HK-2 (cell line): ENCODE results near the gene RPL12.

ENCODE experiments used
- DNase-seq: peaks from one replicate; pipeline ENCODE4 v3.0.0-alpha.2; 2018; ENCODE audit not compliant: unreplicated experiment

The RPL12 gene

DNA sequence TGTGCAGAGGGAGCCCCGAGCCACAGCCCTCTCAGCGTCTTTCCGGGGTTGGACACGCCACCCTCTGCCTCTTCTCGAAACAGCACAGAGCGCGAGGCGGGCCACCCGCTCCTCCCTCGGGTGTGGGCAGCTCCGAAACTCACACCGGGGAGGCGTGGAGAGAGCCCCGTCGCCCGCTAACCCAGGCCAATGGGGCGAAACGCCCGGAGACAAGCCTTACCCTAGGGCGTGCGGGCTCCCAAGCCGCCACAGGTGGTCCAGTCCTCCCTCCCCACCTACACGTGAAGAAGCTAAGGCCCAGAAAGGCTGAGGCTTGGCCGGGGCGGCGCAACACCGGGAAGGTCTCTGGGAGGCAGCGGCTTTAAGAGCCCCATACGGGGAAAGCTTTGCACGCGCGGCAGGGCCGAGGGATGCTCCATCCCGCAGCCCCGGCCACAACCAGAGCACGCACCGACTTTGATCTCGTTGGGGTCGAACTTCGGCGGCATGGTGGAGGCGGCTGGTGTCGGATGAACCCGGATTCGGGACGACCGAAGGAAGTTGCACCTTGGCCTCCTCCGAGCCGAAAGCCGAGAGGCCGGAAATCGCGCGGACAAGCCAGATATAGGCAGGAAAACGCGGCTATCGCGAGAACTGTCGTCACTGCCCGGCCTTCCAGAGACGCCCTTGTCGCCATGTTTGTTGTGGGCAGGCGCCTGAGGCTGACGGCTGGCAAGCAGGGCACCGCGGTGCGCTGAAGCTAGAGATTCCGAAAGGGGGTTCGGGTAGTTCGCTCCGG, at the start of gene RPL12, which contains the start of gene LRSAM1:
RPL12 (minus strand) TSS at position 577 of the 778 bp plus-strand sequence; CDS start at position 488, 89 bp downstream.
LRSAM1 (plus strand) TSS at position 681 of the 778 bp plus-strand sequence. CDS start 3,018 bp downstream, outside the sequence.
- DNase-seq: peak; percentile 98

DNA sequence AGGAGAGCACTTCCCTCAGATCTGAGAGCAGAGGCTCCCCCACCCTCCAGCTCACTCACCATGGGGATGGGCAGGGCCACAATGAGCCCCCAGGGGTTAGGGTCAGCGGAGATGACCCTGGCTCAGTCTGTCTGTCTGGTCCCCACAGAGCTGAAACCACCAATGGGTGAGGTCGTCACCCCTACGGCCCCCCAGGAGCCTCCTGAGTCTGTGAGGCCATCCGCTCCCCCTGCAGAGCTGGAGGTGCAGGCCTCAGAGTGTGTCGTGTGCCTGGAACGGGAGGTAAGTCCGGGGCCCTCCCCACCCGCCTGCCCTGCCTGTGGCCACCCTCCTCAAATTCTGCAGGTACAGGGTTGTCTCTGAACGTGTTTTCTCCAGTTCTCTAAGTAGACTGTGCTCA, 49.7 kb upstream of the RPL12 start:
- no peak for DNase-seq

DNA sequence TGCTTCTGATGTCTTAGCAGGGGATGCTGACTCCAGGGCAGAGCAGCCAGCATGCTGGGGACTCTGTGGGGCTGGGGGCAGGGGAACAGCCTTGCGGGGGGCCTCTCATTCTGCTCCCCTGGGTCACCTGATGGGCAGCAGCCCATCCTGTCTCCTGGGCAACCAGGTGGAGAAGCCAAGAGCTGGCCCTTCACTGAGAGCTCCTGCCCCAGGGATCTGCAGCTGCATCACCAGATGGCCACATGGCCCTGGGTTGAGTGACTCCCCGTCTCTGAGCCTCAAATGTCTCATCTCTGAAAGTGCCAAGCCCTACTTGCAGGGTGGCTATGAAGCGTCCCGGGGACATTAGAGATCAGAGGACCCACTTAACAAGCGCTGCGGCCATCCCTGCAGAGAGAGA, 49.2 kb upstream of the RPL12 start:
- DNase-seq: no peak

DNA sequence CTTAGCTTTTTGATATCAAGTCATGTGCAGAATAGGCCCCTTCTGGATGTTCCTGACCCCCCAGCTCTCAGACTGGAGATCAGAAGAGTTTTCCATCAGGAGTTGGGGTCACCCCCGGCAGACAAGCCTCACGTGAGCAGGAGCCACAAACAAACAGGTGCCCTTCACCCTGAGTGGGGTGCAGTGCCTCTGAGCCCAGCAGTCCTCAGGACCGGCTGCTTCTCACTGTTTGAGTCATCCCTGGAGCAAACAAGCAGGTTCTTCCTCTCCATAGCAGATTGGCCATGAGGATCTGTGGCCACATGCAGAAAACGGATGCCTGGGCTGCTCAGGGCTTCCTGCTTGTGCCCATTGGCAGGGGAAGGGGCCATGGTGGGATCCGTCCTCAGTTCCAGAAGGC, 47.1 kb upstream of the RPL12 start:
- DNase-seq: no peak

DNA sequence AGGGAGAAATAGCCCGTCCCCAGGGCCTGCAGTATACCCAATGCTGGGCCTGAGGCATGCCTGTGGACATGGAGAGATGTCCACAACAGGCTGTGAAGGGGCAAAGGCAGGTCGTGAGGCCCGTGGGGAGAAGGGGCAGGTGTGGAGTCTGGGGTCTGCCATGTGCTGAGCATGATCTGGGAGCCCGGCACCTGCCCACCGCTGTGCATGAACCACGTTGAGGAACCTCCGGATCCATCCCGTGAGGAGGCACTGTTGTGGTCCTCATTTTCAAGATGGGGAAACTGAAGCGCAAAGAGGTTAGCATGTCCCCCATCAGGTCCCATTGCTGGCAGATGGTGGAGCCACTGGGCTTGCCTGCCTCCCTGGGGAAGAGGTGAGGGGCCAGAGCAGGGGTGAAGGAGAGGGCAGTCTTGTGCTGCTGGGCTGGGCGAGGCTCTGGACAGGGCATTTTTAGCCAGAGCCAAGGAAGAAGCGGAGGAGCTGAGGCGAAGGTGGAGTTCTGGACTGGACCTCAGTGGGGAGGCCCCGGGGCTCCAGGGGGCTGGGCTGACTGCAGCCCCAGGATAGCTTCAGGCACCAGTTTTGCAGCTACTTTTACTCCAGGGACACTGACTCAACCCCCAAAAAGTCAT, 46.6 kb upstream of the RPL12 start:
- no peak for DNase-seq

DNA sequence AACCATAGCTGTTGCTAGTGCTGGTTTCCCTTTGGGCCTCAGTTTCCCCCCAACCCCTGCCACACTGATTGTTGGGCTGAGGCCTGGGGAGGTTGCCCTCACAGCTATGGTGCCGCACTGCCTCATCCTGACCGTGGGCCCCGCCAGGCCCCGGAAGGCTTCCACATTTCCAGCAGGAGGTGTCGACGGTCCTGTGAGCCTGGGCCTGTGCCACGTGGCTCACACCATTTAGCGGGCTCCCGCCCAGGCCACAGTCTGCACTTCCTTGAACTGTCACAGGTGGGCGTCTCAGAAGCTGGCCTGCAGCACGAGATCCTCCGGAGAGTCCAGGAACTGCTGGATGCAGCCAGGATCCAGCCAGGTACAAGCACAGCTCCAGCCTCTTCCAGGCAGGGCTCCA, 45.8 kb upstream of the RPL12 start:
- DNase-seq: no peak

DNA sequence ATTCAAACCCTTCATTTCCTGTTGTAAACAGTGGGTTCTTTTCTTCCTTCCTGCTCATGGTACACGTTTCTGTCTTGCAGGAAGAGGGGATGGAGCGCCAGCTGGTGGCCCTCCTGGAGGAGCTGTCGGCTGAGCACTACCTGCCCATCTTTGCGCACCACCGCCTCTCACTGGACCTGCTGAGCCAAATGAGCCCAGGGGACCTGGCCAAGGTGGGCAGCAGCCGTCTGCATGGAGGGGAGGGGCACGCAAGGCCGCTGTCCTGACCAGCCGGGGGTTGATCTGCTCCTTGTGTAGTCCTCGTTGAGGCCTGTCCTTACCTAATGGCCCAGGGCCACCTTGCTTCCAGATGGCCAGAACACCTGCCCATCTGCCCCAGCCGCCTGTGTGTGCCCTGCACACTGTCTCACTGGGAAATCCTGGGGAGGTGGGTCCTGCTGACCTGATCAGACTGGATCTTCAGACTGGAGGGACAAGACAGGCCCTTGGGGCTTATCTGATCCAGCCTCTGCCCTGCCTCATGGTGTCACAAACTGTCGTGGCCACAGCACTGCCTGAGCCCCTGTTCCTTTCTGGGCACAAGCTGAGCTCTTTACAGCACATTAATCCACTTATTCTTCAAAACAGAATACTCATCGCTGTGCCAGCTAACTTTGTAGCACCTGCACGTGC, 44.8 kb upstream of the RPL12 start:
- DNase-seq: no peak

DNA sequence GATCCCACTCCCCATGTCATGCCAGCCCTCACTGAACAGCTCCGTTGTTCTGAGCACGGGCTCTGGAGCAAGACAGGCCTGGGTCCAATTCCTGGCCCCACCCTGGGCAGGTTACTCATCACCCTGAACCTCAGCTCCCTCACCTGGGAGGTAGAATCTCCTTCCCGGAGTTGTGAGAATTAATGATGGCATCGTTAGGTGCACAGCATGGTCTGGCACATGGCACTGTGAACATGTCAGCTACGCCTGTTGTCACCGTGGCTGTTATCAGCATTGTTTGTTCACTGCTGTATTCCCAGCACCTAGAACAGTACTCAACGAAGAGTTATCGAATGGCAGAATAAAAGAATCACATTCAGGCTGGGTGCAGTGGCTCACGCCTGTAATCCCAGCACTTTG, 43.1 kb upstream of the RPL12 start:
- DNase-seq: no peak

DNA sequence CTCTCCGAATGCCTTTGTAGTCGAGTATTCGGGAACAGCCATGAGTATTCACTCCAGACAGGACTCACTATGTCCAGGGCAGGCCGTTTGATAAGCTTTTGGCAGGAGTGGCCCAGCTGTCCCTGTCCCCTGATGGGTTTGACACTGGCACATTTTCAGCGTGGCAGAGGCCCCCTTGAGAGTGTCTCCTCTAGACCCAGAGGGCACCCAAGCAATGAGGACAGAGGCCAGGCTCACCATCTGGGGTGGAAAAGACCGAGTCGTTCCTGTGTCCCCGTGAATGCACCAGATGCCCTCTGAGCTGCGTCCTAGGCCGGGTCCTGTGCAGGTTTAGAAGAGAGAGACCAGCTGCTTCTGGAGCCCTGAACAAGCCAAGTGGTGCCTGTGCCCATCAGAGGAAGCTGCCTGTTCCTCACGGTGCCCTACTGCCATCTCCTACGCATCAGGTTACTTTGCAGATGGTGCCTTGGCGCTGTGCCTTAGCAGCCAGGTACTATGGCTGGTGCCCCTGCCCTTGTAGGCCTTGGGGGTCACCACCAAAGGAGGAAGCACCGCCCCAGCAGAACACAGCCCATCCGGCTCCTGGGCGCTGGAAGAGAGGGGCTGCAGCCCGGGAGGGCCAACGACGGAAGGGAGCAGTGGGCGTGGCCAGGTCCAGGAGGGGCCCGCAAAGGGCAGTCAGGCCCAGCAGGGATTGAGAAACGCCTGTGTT, 42.5 kb upstream of the RPL12 start:
- no peak for DNase-seq

DNA sequence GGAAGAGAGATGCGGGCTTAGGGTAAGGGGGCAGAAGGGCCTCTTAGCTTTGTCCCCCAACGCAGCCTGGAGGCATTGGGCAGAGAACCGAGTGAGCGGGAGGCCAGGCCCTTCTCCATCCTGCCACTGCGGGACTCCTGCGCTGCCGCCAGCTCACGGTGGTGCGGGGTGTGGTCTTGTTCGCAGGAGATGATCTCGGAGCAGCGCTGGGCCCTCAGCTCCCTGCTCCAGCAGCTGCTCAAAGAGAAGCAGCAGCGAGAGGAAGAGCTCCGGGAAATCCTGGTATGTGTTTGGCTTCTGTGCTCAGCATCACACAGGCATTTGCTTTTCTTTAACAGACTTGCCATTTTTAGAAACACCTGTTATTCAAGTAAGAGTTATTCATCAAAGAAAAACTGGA, 41.4 kb upstream of the RPL12 start:
- DNase-seq: no peak

DNA sequence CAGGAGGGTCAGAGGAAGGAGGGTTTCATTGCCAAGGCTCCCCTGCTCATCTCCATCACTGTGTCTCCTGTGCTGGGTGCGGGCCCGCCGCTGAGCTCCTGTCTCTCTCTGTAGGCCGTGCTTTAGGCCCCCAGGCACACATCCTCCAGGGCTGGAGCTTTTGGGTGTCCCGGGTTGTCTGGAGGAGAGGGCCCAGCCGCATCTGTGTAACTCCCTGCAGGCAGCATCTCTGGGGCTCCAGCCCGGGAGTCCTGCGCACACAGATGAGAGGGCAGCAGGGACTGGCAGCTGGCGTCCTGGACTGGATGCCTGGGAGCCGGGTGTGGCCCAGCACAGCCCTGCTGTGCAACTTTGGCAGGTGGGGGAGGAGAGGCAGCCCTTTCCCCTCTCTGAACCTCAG, 40.3 kb upstream of the RPL12 start:
- DNase-seq: no peak

DNA sequence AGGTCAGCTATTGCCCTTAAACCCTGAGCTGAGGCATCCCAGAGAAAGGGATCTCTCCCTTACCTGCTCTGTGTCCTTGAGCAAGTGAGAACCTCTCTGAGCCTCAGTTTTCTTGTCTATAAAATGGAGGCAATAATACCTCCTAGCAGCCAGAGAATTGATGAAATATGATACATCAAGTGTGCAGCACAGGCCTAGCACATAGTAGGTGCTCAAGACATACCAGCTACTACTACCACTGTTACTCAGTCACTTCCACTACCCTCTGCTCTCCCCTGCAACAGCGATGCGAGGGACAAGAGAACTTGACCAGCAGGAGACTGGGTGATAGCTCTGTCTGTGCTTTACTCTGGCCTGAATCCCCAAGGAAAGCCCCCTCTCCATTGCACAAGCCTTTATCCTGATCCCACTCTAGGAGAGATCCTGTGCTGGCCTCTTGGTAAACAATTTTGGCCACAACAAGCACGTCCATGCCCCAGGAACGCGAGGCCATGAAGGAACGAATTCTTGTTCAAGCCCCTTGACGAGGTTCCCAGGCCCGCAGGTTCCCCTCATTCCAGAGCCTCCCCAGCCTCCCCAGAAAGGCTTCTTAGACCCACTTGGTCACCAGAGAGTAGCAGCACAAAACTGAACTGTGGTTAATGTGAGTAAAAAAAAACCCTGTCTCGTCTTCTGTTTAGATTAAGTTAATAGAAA, 39.5 kb upstream of the RPL12 start:
- no peak for DNase-seq

DNA sequence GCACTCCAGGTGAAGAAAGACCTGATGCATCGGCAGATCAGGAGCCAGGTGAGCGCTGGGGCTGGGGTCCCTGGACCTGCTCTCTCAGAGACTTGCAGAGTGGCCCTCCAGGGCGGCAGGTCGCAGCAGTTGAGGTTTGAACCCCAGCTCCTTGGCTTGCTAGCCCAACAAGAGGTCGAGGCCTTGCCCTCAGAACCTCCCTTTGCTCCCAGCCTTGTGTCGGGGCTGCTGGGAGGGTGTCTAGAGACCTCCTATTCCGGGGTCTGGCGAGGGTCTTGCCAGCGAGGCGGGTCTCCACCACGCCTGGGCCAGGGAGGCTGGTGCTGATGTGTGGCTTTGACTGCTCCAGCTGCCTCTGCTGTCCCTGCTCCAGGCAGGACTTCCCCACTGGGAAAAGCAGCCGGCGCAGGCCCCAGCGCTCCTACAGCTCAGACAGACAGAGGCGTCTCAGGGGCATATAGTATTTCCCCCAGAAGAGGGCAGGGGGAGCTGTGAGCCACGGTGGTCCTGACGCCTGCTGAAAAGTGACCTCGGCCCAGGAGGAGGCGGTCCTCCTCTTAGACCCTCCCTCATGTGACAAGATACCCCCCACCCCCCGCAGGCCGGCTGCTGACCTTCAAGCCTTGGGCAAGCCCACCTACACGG, 38.4 kb upstream of the RPL12 start:
- no peak for DNase-seq

DNA sequence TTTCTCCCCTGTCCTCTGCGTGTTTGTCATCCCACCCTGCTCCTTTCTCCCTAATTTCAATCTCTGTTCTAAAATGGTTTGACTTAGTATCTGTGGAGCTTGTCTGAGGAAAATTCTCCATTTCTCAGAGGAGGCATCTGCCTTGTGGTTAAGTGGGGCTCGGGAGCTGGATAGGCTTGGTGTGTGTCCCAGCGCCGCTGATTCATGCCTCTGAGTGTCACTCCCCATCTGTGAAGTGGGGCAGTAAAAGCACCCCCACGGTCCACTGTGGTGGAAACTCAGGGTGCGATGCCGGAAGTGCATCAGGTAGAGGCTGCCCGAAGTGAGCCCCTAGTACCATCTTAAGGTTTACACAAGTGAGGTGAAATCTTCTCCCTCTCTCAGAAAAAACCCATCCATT, 37.7 kb upstream of the RPL12 start:
- DNase-seq: no peak

DNA sequence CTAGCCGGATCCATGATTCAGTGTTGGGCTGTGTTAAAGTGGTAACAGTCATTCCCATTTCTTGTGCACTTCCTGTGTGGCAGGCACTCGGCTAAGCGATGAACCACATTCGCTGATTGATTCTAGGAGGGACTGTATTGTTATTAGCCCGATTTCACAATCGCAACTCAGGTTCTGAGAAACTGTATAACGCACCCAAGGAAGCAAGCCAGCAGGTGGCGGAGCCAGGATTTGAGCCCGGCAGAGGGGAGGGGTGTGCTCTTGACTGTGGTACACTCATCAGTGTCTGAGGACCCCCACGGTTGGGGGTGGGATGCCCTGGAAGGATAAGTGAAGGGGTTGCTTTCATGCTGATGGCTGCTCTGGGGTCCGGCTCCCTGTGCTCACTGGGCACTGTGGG, 34.8 kb upstream of the RPL12 start:
- no peak for DNase-seq

DNA sequence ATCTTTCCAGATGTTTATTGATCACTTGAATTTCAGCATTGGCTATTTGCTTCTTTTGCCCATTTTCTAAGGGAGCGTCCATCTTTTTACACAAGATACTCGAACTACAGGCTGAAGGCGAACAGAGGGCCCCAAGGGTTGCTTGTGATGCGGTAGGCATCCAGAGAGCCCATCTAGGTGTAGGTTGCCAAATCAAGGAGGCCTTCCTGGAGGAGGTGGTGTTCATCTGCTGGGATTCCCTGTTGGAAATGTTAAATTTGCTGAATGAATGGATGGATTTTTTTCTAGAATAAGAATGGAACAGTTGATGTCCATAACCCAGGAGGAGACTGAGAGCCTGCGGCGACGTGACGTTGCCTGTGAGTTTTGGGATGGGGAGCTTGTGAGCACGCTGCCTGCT, 31.5 kb upstream of the RPL12 start:
- DNase-seq: no peak

DNA sequence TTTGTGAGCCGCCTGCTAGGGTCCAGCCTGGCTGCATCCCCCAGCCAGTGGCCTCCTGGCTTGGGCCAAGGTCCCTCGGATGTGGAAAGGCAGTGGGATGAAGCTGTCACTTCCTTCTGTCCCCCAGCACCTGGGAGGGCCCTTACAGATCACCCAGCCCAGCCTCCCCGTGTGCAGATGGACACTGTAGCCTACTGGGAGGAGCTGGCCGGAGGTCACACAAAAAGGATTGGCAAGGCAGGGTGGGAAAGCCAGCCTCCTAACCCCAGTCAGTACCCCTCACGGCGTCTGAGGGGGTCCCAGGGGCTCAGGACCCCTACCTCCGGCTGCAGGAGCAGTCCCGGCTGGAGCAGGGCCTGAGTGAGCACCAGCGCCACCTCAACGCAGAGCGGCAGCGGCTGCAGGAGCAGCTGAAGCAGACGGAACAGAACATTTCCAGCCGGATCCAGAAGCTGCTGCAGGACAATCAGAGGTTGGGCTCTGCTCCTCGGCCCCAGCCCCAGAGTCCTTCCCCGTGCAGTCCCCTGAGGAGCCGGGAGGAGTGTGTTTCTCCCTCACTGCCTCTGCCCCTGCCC, 28.4 kb upstream of the RPL12 start:
- no peak for DNase-seq

DNA sequence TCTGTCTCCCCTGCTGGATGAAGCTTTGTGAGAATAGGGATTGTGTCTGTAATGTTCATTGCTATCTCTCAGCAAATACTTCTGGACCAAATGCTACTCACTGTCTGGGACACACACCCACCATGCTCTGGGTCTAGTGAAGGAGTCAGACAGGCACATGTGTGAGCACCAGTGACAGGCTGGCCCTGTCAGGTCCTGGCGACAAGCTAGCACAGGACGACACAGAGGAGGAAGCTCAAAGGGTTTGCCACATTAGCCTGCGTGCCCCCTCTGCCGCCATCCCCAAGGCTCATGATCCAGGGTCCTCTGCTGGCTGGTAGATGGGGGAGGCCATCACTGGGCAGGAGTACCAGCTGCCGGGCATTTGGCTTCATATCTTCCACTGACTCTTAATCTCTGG, 23.4 kb upstream of the RPL12 start:
- no peak for DNase-seq

DNA sequence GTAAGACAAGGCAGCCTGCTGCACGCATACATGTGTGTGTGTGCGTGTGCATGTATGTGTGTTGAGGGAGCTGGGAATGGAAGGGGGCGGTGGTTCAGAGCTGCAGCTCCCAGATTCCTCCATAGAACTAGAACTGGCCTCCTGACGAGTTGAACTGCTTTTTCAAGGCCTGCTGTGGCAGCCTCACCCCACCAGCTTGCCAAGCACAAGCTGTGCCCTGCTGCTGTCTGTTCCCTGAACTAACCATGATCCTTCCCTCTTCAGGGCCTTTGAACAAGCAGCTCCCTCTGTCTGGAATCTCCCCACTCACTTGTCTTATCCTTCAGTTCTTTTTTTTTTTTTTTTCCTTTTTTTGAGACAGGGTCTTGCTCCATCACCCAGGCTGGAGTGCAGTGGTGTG, 22.7 kb upstream of the RPL12 start:
- no peak for DNase-seq

DNA sequence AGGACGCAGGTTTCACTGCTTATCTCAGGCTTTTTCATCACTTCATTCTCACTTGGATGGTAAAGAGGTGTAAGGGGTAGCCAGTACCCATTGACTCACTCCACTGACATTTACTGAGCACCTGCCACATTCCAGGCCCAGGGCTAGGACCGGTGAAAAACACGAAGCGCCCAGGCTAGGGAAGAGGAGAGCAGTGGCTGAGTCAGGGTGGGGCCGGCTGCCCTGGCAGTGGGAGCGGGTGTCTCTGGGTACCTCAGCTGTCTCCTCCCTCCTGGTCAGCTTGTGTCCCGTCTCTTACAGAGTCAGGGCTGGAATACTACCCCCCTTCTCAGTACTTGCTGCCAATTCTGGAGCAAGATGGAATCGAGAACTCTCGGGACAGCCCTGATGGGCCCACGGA, 22.3 kb upstream of the RPL12 start:
- DNase-seq: no peak

DNA sequence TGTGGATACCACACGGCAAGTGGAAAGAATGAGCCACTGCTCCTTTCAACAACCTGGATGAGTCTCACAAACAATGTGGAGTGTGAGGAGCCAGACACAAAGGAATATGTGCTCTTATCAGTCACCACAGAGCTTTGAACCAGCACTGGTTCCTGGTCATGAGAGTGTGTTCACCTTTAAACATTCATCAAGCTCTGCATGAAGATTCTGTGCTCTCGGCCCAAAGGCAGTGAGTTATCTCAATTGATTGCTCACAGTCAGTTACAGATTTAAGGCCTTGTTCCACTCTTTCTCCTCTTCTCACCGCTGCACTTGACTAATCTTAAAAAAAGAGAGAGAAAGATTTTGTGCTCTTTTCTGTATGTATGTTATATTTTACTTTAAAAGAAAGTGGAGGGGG, 19.5 kb upstream of the RPL12 start:
- no peak for DNase-seq
